Measurements from ENCODE around the gene LARP4. TPM values are rescaled to one million over a fixed set of nuclear protein-coding genes. Genes with fewer than 3 reads are reported as not detected.
"Not testable (repeated sequence)": the region's sequence is repeated elsewhere in the genome, so short reads cannot be mapped to it uniquely, and the experiment has no call there.

Gene LARP4
- total RNA-seq, 4 donors from 2014 or later: 30.0 to 68.2 (median 56.8) TPM

DNA sequence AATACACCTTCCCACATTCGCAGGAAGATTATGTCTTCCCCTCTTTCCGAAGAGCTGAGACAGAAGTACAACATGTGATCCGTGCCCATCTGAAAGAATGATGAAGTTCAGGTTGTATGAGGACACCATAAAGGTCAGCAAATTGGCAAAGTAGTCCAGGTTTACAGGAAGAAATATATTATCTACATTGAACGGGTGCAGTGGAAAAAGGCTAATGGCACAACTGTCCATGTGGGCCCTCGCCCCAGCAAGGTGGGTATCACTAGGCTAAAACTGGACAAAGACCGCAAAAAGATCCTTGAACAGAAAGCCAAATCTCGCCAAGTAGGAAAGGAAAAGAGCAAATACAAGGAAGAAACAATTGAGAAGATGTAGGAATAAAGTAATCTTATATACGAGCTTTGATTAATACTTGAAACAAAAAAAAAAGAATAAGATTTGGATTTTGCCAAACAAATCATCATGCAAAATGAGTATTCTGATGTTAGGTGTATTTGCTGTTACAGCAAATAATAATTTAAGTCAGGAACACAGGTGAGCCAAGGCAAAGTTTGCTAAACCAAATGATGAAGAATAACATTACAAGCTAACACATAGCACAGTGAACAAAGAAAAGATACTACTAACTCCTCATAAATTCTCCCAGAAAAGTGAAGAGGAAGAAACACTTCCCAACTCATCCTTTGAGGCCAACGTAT, 34.8 kb upstream of the LARP4 start:
- H3K36me3 ChIP-seq: no peaks in the 10 kb centered on the region
- H3K9me3 ChIP-seq: no peaks in the 10 kb centered on the region
- no peak overlapping the region for H3K27ac ChIP-seq
- no peak overlapping the region for H3K4me3 ChIP-seq
- H3K27me3 ChIP-seq: no peaks in the 10 kb centered on the region
- H3K4me1 ChIP-seq: no peaks in the 10 kb centered on the region
- TF ChIP-seq EP300 (IDR thresholded peaks at IDR 0.05): no peak
- 72 to 100% methylated on average over 2 to 7 of the region's 9 CpGs for WGBS, 2 donors (ENCODE audit: low coverage in 1 of 2)
- no peak for ATAC-seq

DNA sequence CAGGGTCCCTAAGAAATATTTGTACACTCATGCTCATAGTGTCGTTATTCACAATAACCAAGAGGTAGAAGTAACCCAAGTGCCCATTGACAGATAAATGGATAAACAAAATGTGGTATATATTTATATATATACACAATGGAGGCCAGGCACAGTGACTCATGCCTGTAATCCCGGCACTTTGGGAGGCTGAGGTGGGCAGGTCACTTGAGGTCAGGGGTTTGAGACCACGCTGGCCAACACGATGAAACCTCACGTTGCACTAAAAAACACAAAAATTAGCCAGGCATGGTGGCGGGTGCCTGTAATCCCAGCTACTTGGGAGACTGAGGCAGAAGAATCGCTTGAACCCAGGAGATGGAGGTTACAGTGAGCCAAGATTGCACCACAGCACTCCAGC, 30.0 kb upstream of the LARP4 start:
- not testable (repeated sequence) for H3K4me3 ChIP-seq, H3K9me3 ChIP-seq, H3K36me3 ChIP-seq, H3K4me1 ChIP-seq, H3K27ac ChIP-seq, H3K27me3 ChIP-seq, ATAC-seq
- WGBS, 2 donors (ENCODE audit: low coverage in 1 of 2): 66 to 83% methylated on average over 2 to 7 of the region's 7 CpGs

DNA sequence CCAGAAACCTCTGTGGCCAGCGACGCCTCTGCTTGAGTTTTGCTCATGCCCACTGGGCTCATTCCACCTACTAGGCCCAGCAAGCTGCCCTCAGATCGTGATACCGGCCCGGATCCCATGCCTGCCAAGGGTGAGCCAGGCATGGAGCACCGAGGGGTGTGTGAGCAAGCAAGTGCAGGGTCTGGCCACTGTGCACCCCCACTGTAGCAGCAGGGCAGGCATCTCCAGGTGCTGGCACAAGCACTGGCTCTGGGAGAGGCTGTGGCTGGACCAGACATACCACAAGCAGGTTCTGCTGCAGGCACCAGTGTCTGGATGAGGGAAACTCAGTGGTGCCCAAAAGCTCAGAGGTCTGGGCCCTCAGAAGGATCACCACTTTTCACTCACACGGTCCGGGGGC, 24.9 kb upstream of the LARP4 start:
- WGBS, 2 donors (ENCODE audit: low coverage in 1 of 2): 93% methylated on average over 5 to 7 of the region's 8 CpGs
- H3K9me3 ChIP-seq: no peaks in the 10 kb centered on the region

DNA sequence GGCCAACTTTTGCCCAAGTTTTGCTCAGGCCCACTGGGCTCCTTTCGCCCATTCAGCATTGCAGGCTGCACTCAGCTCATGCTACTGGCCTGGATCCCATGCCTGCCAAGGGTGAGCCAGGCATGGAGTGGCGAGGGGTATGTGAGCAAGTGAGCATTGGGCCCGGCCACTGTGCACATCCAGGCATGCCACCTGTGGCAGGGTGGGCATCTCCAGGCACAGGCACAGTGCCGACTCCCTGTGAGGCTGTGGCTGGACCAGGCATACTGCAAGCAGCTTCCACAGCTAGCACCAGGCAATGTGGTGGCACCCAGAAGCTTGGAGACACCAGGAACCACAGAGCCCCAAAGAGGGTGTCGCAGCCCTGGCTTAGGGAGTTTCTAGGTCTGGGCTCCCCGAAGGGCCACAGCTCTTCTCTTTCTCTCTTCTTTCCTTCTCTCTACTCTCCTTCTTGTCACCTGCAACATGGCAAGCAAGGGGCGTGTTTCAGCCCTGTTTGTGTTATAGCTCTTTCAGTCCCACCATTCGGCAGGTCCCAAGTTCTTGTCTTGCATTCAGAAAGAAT, 19.8 kb upstream of the LARP4 start:
- H3K27ac ChIP-seq: no peak overlapping the region
- no peaks in the 10 kb centered on the region for H3K4me1 ChIP-seq
- H3K9me3 ChIP-seq: no peaks in the 10 kb centered on the region
- 65% methylated on average over 2 of the region's 8 CpGs; no CpG with 5 or more reads in 1 of the 2 donors for WGBS, 2 donors (ENCODE audit: low coverage in 1 of 2)
- TF ChIP-seq POLR2AphosphoS5 (IDR thresholded peaks at IDR 0.05) (no peak), EP300 (IDR thresholded peaks at IDR 0.05) (no peak), POLR2A (IDR thresholded peaks at IDR 0.05) (no peak)
- TF ChIP-seq, protein P1, sequence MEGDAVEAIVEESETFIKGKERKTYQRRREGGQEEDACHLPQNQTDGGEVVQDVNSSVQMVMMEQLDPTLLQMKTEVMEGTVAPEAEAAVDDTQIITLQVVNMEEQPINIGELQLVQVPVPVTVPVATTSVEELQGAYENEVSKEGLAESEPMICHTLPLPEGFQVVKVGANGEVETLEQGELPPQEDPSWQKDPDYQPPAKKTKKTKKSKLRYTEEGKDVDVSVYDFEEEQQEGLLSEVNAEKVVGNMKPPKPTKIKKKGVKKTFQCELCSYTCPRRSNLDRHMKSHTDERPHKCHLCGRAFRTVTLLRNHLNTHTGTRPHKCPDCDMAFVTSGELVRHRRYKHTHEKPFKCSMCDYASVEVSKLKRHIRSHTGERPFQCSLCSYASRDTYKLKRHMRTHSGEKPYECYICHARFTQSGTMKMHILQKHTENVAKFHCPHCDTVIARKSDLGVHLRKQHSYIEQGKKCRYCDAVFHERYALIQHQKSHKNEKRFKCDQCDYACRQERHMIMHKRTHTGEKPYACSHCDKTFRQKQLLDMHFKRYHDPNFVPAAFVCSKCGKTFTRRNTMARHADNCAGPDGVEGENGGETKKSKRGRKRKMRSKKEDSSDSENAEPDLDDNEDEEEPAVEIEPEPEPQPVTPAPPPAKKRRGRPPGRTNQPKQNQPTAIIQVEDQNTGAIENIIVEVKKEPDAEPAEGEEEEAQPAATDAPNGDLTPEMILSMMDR (IDR thresholded peaks at IDR 0.05): no peak
- H3K4me3 ChIP-seq: no peak overlapping the region
- ATAC-seq: no peak
- H3K27me3 ChIP-seq: no peaks in the 10 kb centered on the region
- H3K36me3 ChIP-seq: no peaks in the 10 kb centered on the region

More for the DNA sequence above, 24.9 kb upstream of the LARP4 start:
- Histone ChIP-seq H3K27me3 (no peaks in the 10 kb centered on the region), H3K4me3 (no peak overlapping the region), H3K27ac (no peak overlapping the region), H3K36me3 (no peaks in the 10 kb centered on the region), H3K4me1 (no peaks in the 10 kb centered on the region)
- no peak for TF ChIP-seq POLR2AphosphoS5 (IDR thresholded peaks at IDR 0.05)
- no peak for TF ChIP-seq EP300 (IDR thresholded peaks at IDR 0.05)
- no peak for TF ChIP-seq POLR2A (IDR thresholded peaks at IDR 0.05)
- TF ChIP-seq, protein P1 (IDR thresholded peaks at IDR 0.05): no peak
- ATAC-seq: no peak

DNA sequence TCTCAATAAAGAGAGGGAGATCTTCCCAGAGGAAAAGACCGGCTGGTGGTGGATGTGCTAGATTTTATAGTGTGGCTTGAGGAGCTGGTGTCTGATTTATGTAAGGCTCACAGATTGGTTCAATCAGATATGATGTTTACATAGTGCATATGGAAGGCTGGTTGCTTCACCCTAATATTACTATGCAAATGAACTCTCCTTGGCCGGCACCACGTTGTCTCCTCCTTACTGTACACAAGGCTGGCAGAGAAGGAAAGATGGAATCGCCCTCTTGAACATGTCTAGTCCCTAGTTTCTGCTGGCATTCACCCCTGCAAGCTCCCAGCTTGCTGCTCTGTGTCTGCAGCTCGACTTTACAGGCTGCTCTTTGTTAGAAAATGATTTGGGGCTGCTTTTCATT, 13.2 kb upstream of the LARP4 start:
- WGBS, 2 donors (ENCODE audit: low coverage in 1 of 2): 24 to 31% methylated on average over 3 to 5 of the region's 5 CpGs
- Histone ChIP-seq H3K4me1 (no peaks in the 10 kb centered on the region), H3K27ac (no peak overlapping the region), H3K9me3 (no peaks in the 10 kb centered on the region), H3K4me3 (no peak overlapping the region), H3K36me3 (no peaks in the 10 kb centered on the region), H3K27me3 (no peaks in the 10 kb centered on the region)
- ATAC-seq: no peak
- TF ChIP-seq POLR2AphosphoS5 (IDR thresholded peaks at IDR 0.05): no peak
- no peak for TF ChIP-seq POLR2A (IDR thresholded peaks at IDR 0.05)
- TF ChIP-seq, protein P1 (IDR thresholded peaks at IDR 0.05): no peak
- TF ChIP-seq EP300 (IDR thresholded peaks at IDR 0.05): no peak

DNA sequence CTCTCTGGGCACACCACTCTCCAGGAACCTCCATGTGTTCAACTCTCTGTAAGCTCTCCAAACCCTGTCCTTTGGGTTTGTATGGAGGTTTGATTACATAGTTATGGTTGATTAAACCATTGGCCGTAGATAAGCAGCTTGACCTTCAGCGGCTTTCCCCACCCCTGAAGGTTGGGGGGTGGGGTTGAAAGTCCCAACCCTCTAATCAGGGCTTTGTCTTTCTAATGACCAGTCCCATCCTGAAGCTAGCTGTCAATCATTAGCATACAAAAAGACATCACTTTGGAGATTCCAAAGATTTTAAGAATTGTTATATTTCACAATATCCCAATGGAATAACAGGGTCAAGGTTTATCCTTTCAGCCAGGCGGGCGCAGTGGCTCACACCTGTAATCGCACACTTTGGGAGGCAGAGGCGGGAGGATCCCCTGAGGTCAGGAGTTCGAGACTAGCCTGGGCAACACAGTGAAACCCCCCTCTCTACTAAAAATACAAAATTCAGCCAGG, 12.7 kb upstream of the LARP4 start:
- H3K4me3 ChIP-seq: no peak overlapping the region
- no peaks in the 10 kb centered on the region for H3K36me3 ChIP-seq
- no peak overlapping the region for H3K27ac ChIP-seq
- no peaks in the 10 kb centered on the region for H3K9me3 ChIP-seq
- no peaks in the 10 kb centered on the region for H3K4me1 ChIP-seq
- 30 to 73% methylated on average over 2 to 5 of the region's 7 CpGs for WGBS, 2 donors (ENCODE audit: low coverage in 1 of 2)
- ATAC-seq: no peak
- H3K27me3 ChIP-seq: no peaks in the 10 kb centered on the region
- no peak for TF ChIP-seq POLR2AphosphoS5 (IDR thresholded peaks at IDR 0.05)
- no peak for TF ChIP-seq EP300 (IDR thresholded peaks at IDR 0.05)
- TF ChIP-seq, protein P1 (IDR thresholded peaks at IDR 0.05): no peak

DNA sequence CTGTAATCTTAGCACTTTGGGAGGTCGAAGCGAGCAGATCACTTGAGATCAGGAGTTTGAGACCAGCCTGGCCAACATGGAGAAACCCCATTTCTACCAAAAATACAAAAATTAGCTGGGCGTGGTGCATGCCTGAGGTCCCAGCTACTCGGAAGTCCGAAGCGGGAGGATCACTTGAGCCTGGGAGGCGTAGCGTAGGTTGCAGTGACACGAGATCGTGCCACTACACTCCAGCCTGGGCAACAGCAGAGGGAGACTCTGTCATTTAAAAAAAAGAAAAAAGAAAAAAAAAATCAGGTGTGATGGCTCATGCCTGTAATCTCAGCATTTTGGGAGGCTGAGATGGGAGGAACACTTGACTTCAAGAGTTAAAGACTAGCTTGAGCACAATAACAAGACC, 11.9 kb upstream of the LARP4 start:
- not testable (repeated sequence) for H3K27ac ChIP-seq, H3K36me3 ChIP-seq, H3K27me3 ChIP-seq, H3K4me3 ChIP-seq, H3K4me1 ChIP-seq, H3K9me3 ChIP-seq, ATAC-seq
- WGBS, 2 donors (ENCODE audit: low coverage in 1 of 2): 85 to 87% methylated on average over 2 to 7 of the region's 10 CpGs

All from gastroesophageal sphincter (tissue), 4 donors.